NT2/D1 (cell line): Measurements from ENCODE around the gene WDR5.

Source experiments
- YY1 ChIP-seq: IDR thresholded peaks from 2 replicates; pipeline ENCODE4 v1.6.1; 2011; ENCODE audit not compliant: insufficient read length, insufficient read depth
- ZNF274 ChIP-seq: IDR thresholded peaks from 2 replicates; pipeline ENCODE4 v1.6.1; 2011; ENCODE audit warnings: mild to moderate bottlenecking, low read depth, low read length

DNA sequence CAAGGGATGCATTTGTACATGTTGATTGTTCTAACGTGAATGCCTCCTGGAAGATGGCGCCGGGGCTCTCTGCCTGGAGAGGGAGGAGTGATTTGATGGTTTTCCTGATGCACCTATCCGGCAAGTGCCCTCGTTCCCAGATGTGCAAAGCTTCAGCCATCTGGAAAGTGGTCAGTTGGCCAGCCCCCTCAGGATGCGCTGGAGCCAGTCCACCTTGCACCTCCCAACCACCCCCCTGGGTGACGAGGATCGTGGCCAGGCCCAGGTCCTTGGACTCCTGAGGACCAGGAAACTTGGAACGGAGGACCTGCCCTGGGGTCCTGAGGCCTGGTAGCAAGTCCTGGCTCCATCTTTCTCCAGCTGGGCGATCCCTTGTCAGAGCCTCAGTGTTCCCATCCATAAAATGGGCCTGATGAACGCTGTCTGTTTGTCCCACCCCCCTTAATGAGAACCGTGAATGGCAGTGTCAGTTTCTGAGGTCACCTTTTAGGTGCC lies 52.1 kb downstream of the WDR5 start:
- TF ChIP-seq ZNF274, result no peak
- no peak for TF ChIP-seq YY1
